Right lobe of liver (tissue), 4 donors: ENCODE results near the gene AP4S1.

Experiments
- POLR2A ChIP-seq: fragments of 450-650 bp; IDR thresholded peaks from one replicate; pipeline ENCODE4 v1.6.1; 2017; ENCODE audit warnings: antibody characterized with exemption, mild to moderate bottlenecking
- TF ChIP-seq, protein P1 (sequence below), 4 donors: fragments of 200-600 bp in 3 of 4; fragments of 450-650 bp in 1 of 4; IDR thresholded peaks; one replicate each; pipeline versions ENCODE4 v1.5.1 to v1.8.0; 2016 to 2022; ENCODE audit warnings: antibody characterized with exemption in 4 of 4, mild to moderate bottlenecking in 2 of 4
- donor health status: DM: no; HTN: no; CAD: no.
- donor health status: DM: no; HTN: no; CAD: no.
- donor health status: DM: no; HTN: yes; CAD: no.

DNA sequence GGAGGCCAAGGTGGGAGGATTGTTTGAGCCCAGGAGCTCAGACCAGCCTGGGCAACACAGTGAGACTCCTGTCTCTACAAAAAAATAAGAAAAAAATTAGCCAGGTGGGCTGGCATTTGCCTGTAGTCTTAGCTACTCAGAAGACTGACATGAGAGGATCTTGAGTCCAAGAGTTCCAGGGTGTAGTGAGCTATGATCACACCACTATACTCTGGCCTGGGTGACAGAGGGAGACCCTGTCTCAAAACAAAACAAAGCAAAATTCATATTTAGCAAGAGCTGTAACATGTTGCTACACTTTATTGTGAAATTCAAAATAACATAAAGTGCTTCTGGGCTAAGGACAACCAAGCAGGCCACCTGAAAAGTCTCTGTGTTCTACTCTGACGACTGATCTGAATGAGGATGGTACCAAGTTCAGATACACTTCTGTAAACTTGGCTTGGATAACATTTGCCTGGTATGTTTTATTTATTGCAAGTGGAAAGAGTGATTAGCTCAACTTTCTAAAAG is 12.3 kb downstream of the AP4S1 start:
- TF ChIP-seq POLR2A: no peak
- TF ChIP-seq, protein P1, sequence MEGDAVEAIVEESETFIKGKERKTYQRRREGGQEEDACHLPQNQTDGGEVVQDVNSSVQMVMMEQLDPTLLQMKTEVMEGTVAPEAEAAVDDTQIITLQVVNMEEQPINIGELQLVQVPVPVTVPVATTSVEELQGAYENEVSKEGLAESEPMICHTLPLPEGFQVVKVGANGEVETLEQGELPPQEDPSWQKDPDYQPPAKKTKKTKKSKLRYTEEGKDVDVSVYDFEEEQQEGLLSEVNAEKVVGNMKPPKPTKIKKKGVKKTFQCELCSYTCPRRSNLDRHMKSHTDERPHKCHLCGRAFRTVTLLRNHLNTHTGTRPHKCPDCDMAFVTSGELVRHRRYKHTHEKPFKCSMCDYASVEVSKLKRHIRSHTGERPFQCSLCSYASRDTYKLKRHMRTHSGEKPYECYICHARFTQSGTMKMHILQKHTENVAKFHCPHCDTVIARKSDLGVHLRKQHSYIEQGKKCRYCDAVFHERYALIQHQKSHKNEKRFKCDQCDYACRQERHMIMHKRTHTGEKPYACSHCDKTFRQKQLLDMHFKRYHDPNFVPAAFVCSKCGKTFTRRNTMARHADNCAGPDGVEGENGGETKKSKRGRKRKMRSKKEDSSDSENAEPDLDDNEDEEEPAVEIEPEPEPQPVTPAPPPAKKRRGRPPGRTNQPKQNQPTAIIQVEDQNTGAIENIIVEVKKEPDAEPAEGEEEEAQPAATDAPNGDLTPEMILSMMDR (IDR thresholded peaks at IDR 0.05): no peak
